Peyer's patch (tissue), 4 donors: ENCODE results near the gene CCDC12.

Experiments
- CTCF ChIP-seq, 6 experiments: fragments of 450-650 bp in 4 of 6; fragments of 200-600 bp in 2 of 6; sonication (generic) in 1 of 6; IDR thresholded peaks; one replicate each; pipeline ENCODE4 v1.5.1; 2017 to 2019; ENCODE audit warnings: antibody characterized with exemption in 6 of 6, mild to moderate bottlenecking in 3 of 6, moderate library complexity in 1 of 6
- POLR2A ChIP-seq, 2 donors: fragments of 450-650 bp; IDR thresholded peaks; one replicate each; pipeline ENCODE4 v1.5.1; 2017; ENCODE audit warnings: antibody characterized with exemption in 2 of 2, mild to moderate bottlenecking in 2 of 2, moderate library complexity in 2 of 2

- no peak for TF ChIP-seq CTCF (IDR thresholded peaks at IDR 0.05)
- no peak for TF ChIP-seq POLR2A (IDR thresholded peaks at IDR 0.05)
These were observed 18.5 kb upstream of the CCDC12 start for GRCh38 chr3:46994801-46995731.
